Neutrophil (primary cell): ENCODE results near the gene DRG1.
"Not testable (repeated sequence)": the region's sequence is repeated elsewhere in the genome, so short reads cannot be mapped to it uniquely, and the experiment has no call there.

Experiments
- H3K27ac ChIP-seq: fragments of 200-600 bp; sonication (generic); 2 replicates; pipeline ENCODE4 v1.5.1; 2016; ENCODE audit warnings: mild to moderate bottlenecking, moderate library complexity
- H3K27me3 ChIP-seq: fragments of 200-600 bp; sonication (generic); 2 replicates; pipeline ENCODE4 v1.6.0; 2016; ENCODE audit warnings: mild to moderate bottlenecking
- H3K36me3 ChIP-seq: fragments of 200-600 bp; sonication (generic); 2 replicates; pipeline ENCODE4 v1.5.1; 2017
- H3K4me1 ChIP-seq, 2 experiments: fragments of 200-600 bp in 1 of 2; sonication (generic) in 1 of 2; 1 replicate in 1 of 2; 2 replicates in 1 of 2; pipeline versions ENCODE4 v1.5.1 to v1.6.1; 2013 to 2016; ENCODE audit warnings: low read depth in 1 of 2, low read length in 1 of 2, mild to moderate bottlenecking in 1 of 2, moderate library complexity in 1 of 2; ENCODE audit not compliant: control insufficient read depth in 1 of 2, insufficient read depth in 1 of 2
- H3K4me3 ChIP-seq, 2 experiments: fragments of 200-600 bp in 1 of 2; sonication (generic) in 1 of 2; 1 replicate in 1 of 2; 2 replicates in 1 of 2; pipeline ENCODE4 v1.5.1; 2013 to 2016; ENCODE audit warnings: low read depth in 1 of 2, low read length in 1 of 2, mild to moderate bottlenecking in 1 of 2, moderate library complexity in 1 of 2
- H3K9me3 ChIP-seq: fragments of 200-600 bp; sonication (generic); 2 replicates; pipeline ENCODE4 v1.5.1; 2016
- CTCF ChIP-seq: fragments of 200-600 bp; sonication (generic); IDR thresholded peaks from 2 replicates; pipeline ENCODE4 v1.5.1; 2016; ENCODE audit warnings: antibody characterized with exemption

The DRG1 gene

GRCh38 chr22:31465307-31465706 lies 65.9 kb downstream of the DRG1 start:
- H3K27me3 ChIP-seq = no peaks in the 10 kb centered on the region
- TF ChIP-seq CTCF = no peak
- peaks cover 62% of the 10 kb centered on the region for H3K36me3 ChIP-seq
- no peak overlapping the region for H3K27ac ChIP-seq
- H3K4me3 ChIP-seq = no peak overlapping the region
- no peaks in the 10 kb centered on the region for H3K9me3 ChIP-seq
- H3K4me1 ChIP-seq = peaks cover 3 to 16% of the 10 kb centered on the region in 2 experiments

GRCh38 chr22:31474743-31475142 lies 75.3 kb downstream of the DRG1 start:
- Histone ChIP-seq H3K4me3 (no peak overlapping the region), H3K9me3 (no peaks in the 10 kb centered on the region), H3K27ac (peak overlapping the region; percentile 80), H3K27me3 (no peaks in the 10 kb centered on the region), H3K36me3 (no peaks in the 10 kb centered on the region), H3K4me1 (peaks cover 54 to 56% of the 10 kb centered on the region in 2 experiments)
- TF ChIP-seq CTCF = no peak

GRCh38 chr22:31475800-31476199 lies 76.4 kb downstream of the DRG1 start:
- H3K27ac ChIP-seq = peak overlapping the region; percentile 80

GRCh38 chr22:31477329-31477728 lies 77.9 kb downstream of the DRG1 start:
- Histone ChIP-seq H3K9me3 (no peaks in the 10 kb centered on the region), H3K27me3 (no peaks in the 10 kb centered on the region), H3K36me3 (peaks cover 11% of the 10 kb centered on the region), H3K4me1 (peaks cover 63 to 67% of the 10 kb centered on the region in 2 experiments), H3K4me3 (no peak overlapping the region), H3K27ac (no peak overlapping the region)
- no peak for TF ChIP-seq CTCF

More at GRCh38 chr22:31475800-31476199, 76.4 kb downstream of the DRG1 start:
- Histone ChIP-seq H3K9me3 (no peaks in the 10 kb centered on the region), H3K36me3 (no peaks in the 10 kb centered on the region), H3K4me1 (peaks cover 62 to 67% of the 10 kb centered on the region in 2 experiments), H3K27me3 (no peaks in the 10 kb centered on the region), H3K4me3 (no peak overlapping the region)
- no peak for TF ChIP-seq CTCF

- Histone ChIP-seq H3K4me1 (peaks cover 28 to 35% of the 10 kb centered on the region in 2 experiments), H3K27me3 (no peaks in the 10 kb centered on the region), H3K27ac (no peak overlapping the region), H3K9me3 (no peaks in the 10 kb centered on the region), H3K36me3 (peaks cover 33% of the 10 kb centered on the region), H3K4me3 (no peak overlapping the region)
- TF ChIP-seq CTCF = no peak
Observed at GRCh38 chr22:31481129-31481528, 81.7 kb downstream of the DRG1 start.

GRCh38 chr22:31482470-31482869 lies 83.1 kb downstream of the DRG1 start:
- not testable (repeated sequence) for H3K27me3 ChIP-seq, H3K27ac ChIP-seq, H3K4me3 ChIP-seq, H3K9me3 ChIP-seq
- Histone ChIP-seq H3K4me1 (peaks cover 19 to 22% of the 10 kb centered on the region in 2 experiments), H3K36me3 (peaks cover 43% of the 10 kb centered on the region)
